ENCODE results near the gene CCDC34.

Gene CCDC34

DNA sequence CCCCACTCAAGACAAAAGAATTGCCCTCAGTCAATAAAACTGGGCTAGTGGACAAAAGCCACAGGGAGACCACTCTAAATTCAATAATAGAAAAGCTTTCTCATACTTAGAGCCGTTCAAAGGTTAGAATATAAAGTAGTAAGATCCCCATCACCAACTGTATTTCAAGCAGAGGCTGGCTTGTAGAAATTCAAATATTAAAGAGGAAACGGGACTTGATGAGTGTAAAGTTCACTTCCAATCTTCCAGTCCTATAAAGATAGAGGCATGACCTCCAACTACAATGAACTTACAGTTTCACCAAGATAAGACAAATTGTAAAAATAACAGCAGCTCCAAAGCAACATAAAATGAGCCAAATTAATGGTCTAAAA is 70.4 kb downstream of the CCDC34 start:
- no peak overlapping the region for H2AFZ ChIP-seq (ENCODE audit: low read depth)
- H3K79me2 ChIP-seq (ENCODE audit: insufficient read depth, low read depth): no peaks in the 10 kb centered on the region
- H3K27me3 ChIP-seq (ENCODE audit: insufficient read depth, low read depth): no peaks in the 10 kb centered on the region
- no peaks in the 10 kb centered on the region for H3K36me3 ChIP-seq (ENCODE audit: insufficient read depth)
- no peaks in the 10 kb centered on the region for H3K4me1 ChIP-seq (ENCODE audit: low read depth, poor library complexity, severe bottlenecking)
- H3K9ac ChIP-seq: no peak overlapping the region
- no peak overlapping the region for H3K4me2 ChIP-seq
- H3K27ac ChIP-seq: no peak overlapping the region
- no peaks in the 10 kb centered on the region for H4K20me1 ChIP-seq (ENCODE audit: insufficient read depth)
- no peak overlapping the region for H3K4me3 ChIP-seq (IDR thresholded peaks at IDR 0.05; ENCODE audit: insufficient read depth, low read depth, low read length)
- TF ChIP-seq, protein P1, sequence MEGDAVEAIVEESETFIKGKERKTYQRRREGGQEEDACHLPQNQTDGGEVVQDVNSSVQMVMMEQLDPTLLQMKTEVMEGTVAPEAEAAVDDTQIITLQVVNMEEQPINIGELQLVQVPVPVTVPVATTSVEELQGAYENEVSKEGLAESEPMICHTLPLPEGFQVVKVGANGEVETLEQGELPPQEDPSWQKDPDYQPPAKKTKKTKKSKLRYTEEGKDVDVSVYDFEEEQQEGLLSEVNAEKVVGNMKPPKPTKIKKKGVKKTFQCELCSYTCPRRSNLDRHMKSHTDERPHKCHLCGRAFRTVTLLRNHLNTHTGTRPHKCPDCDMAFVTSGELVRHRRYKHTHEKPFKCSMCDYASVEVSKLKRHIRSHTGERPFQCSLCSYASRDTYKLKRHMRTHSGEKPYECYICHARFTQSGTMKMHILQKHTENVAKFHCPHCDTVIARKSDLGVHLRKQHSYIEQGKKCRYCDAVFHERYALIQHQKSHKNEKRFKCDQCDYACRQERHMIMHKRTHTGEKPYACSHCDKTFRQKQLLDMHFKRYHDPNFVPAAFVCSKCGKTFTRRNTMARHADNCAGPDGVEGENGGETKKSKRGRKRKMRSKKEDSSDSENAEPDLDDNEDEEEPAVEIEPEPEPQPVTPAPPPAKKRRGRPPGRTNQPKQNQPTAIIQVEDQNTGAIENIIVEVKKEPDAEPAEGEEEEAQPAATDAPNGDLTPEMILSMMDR (conservative IDR thresholded peaks at IDR 0.05; ENCODE audit: low read depth, low read length): no peak

DNA sequence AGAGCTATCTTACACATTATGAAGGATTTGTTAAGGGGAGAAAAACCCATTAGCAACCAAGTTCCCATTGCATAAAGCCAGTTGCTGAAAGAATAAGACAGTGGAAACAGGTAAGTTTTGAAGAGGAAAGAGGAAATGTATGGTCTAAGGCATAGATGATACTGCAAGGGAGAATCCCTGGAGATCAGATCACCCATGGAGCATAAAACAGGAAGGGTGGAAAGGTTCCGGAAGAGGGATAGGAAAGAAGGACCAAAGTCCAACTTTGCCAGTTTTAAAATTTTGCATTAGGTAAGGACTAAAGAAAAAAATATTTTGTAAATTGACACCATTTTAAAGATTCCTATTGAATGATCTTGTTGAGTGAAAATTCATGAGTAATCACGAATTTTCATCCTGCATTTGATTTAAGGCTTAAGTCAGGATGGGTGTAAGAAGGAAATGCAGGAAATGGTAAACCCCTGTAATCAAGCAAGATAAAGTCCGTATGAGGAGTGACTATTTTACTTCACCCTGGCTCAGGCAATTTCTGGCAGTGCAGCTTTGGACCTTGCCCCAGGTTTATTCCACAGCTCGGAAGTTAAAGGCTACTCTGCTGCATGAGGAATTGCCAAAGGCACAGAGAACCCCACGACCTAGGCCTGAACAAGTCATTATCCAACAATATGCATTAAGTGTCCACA is 70.9 kb downstream of the CCDC34 start:
- Histone ChIP-seq H3K4me1 (ENCODE audit: low read depth, poor library complexity, severe bottlenecking) (no peaks in the 10 kb centered on the region), H3K79me2 (ENCODE audit: insufficient read depth, low read depth) (no peaks in the 10 kb centered on the region), H4K20me1 (ENCODE audit: insufficient read depth) (no peaks in the 10 kb centered on the region), H3K4me3 (IDR thresholded peaks at IDR 0.05; ENCODE audit: insufficient read depth, low read depth, low read length) (no peak overlapping the region), H3K4me2 (no peak overlapping the region), H3K27ac (no peak overlapping the region), H3K9ac (no peak overlapping the region), H2AFZ (ENCODE audit: low read depth) (no peak overlapping the region), H3K36me3 (ENCODE audit: insufficient read depth) (no peaks in the 10 kb centered on the region), H3K27me3 (ENCODE audit: insufficient read depth, low read depth) (no peaks in the 10 kb centered on the region)
- TF ChIP-seq, protein P1 (conservative IDR thresholded peaks at IDR 0.05; ENCODE audit: low read depth, low read length): no peak

DNA sequence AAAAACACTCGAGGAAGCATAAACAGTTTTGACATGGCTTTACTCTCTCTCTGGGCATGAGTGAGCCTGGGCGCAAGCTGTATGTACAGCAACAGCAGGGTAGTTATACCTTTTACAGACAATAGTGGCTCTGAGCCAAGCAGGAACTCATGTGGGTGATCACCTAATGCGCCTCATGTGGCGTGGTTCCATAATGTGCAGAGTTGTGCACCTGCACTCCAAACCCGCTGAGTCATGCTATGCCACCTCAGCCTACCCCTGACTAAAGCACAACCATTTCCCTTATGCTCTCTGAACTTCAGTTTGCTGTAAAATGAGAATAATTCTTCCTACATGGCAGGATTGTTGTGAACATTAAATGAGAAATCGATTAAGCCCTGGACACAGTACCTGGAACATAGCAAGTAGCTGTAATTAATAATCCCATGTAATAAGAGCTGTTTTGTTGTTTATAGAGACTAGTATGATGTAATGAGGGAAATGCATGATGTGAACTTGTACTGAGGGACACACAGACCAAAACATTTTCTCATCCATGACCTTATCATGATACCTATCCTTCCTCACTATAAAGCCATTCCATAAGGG is 71.6 kb downstream of the CCDC34 start:
- no peaks in the 10 kb centered on the region for H3K79me2 ChIP-seq (ENCODE audit: insufficient read depth, low read depth)
- H3K4me2 ChIP-seq: no peak overlapping the region
- no peak overlapping the region for H2AFZ ChIP-seq (ENCODE audit: low read depth)
- no peaks in the 10 kb centered on the region for H3K36me3 ChIP-seq (ENCODE audit: insufficient read depth)
- no peaks in the 10 kb centered on the region for H3K27me3 ChIP-seq (ENCODE audit: insufficient read depth, low read depth)
- H3K4me1 ChIP-seq (ENCODE audit: low read depth, poor library complexity, severe bottlenecking): no peaks in the 10 kb centered on the region
- H4K20me1 ChIP-seq (ENCODE audit: insufficient read depth): no peaks in the 10 kb centered on the region
- H3K27ac ChIP-seq: no peak overlapping the region
- TF ChIP-seq, protein P1 (conservative IDR thresholded peaks at IDR 0.05; ENCODE audit: low read depth, low read length): no peak
- no peak overlapping the region for H3K9ac ChIP-seq
- H3K4me3 ChIP-seq (IDR thresholded peaks at IDR 0.05; ENCODE audit: insufficient read depth, low read depth, low read length): no peak overlapping the region

DNA sequence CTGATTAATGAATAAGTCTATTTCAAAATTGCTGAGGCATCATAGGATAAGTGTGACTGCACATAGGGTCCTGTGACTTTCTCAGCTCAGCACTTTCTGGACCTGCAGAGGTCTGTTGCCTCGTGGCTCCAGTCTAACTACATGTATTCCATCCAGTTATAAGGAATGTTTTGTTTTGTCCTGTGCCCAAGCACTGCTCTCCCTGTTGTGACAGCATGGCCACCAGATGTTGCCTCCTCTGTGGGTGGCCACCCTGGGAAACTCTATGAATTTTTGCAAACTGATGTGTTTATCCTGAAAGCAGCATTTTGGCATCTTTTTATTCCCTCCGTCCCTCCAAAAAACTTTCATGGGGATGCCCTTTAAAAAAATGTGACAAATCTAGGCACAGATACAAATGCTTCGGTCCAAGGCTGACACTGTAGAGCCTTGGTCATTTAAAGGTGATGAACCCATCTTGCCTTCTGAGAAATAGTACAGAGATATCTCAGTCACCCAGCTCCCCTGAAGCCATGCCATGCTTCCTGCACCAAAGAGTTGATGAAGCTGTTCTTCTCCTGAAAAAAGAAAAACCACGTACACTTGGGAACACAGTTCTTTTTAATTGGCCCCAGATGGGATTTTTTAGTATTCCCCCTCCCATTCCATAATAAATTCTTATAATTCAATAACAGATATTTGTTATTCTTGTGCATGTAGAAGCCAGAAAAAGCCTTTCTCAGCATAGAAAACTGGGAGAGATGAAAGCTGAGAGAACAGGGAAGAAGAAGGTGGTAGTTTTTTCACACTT is 72.6 kb downstream of the CCDC34 start:
- TF ChIP-seq, protein P1 (conservative IDR thresholded peaks at IDR 0.05; ENCODE audit: low read depth, low read length): no peak
- H3K4me2 ChIP-seq: no peak overlapping the region
- H3K27ac ChIP-seq: no peak overlapping the region
- H3K79me2 ChIP-seq (ENCODE audit: insufficient read depth, low read depth): no peaks in the 10 kb centered on the region
- H3K9ac ChIP-seq: no peak overlapping the region
- no peaks in the 10 kb centered on the region for H3K4me1 ChIP-seq (ENCODE audit: low read depth, poor library complexity, severe bottlenecking)
- H2AFZ ChIP-seq (ENCODE audit: low read depth): no peak overlapping the region
- H4K20me1 ChIP-seq (ENCODE audit: insufficient read depth): no peaks in the 10 kb centered on the region
- no peaks in the 10 kb centered on the region for H3K36me3 ChIP-seq (ENCODE audit: insufficient read depth)
- H3K4me3 ChIP-seq (IDR thresholded peaks at IDR 0.05; ENCODE audit: insufficient read depth, low read depth, low read length): no peak overlapping the region
- H3K27me3 ChIP-seq (ENCODE audit: insufficient read depth, low read depth): no peaks in the 10 kb centered on the region

All from KMS-11 (cell line).